Mucosa of gallbladder (tissue), 1 donor: ENCODE results near the gene MACROH2A1. TPM values are rescaled to one million over a fixed set of nuclear protein-coding genes. Genes with fewer than 3 reads are reported as not detected.

Source experiments
- DNase-seq: peaks from one replicate; pipeline ENCODE4 v3.0.0-alpha.2; 2020; ENCODE audit warnings: low spot score
- total RNA-seq: library from RNA; stranded (reverse); gene quantifications from one replicate; pipeline ENCODE4 v1.2.1, GENCODE V29; 2021
- donor health status: DM: no; HTN: no; CAD: no.

Gene MACROH2A1
- total RNA-seq, 1 donor from 2014 or later: 256 TPM

- no peak for DNase-seq
Measured at GRCh38 chr5:135436951-135437418, 38.0 kb upstream of the MACROH2A1 start.

- no peak for DNase-seq
Measured at GRCh38 chr5:135435467-135436330, 36.7 kb upstream of the MACROH2A1 start.

- no peak for DNase-seq
Measured at GRCh38 chr5:135434591-135435466, 35.8 kb upstream of the MACROH2A1 start.

- no peak for DNase-seq
Measured at GRCh38 chr5:135433681-135434426, 34.8 kb upstream of the MACROH2A1 start.

- no peak for DNase-seq
Measured at GRCh38 chr5:135432113-135432512, 33.1 kb upstream of the MACROH2A1 start.

- DNase-seq: no peak
Measured at GRCh38 chr5:135430135-135430437, 31.1 kb upstream of the MACROH2A1 start.

GRCh38 chr5:135429301-135430134 lies 30.5 kb upstream of the MACROH2A1 start:
- DNase-seq: no peak

GRCh38 chr5:135428586-135428985 lies 29.6 kb upstream of the MACROH2A1 start:
- DNase-seq: no peak

- DNase-seq: no peak
Measured at GRCh38 chr5:135426102-135427082, 27.4 kb upstream of the MACROH2A1 start.

GRCh38 chr5:135425641-135426040 lies 26.6 kb upstream of the MACROH2A1 start:
- DNase-seq: no peak

- DNase-seq: no peak
Measured at GRCh38 chr5:135423846-135424168, 24.8 kb upstream of the MACROH2A1 start.

- DNase-seq: no peak
Measured at GRCh38 chr5:135423146-135423845, 24.3 kb upstream of the MACROH2A1 start.

- no peak for DNase-seq
Measured at GRCh38 chr5:135422419-135422818, 23.4 kb upstream of the MACROH2A1 start.

- no peak for DNase-seq
Measured at GRCh38 chr5:135417083-135417482, 18.1 kb upstream of the MACROH2A1 start.

GRCh38 chr5:135405082-135405481 lies 6.1 kb upstream of the MACROH2A1 start:
- no peak for DNase-seq

GRCh38 chr5:135402031-135402430 lies 3.0 kb upstream of the MACROH2A1 start:
- DNase-seq: no peak

GRCh38 chr5:135400866-135401265 lies 1.8 kb upstream of the MACROH2A1 start:
- DNase-seq: no peak

- no peak for DNase-seq
Measured at GRCh38 chr5:135399794-135400542, 937 bp upstream of the MACROH2A1 start.
